GM12873 (cell line): Measurements from ENCODE around the gene AKR1B1.

Experiments used
- CTCF ChIP-seq: IDR thresholded peaks from 2 replicates; pipeline ENCODE4 v1.5.1; 2012; ENCODE audit warnings: low read depth, mild to moderate bottlenecking, moderate library complexity, low read length, control low read depth; ENCODE audit not compliant: insufficient read depth; ENCODE audit errors: missing control alignments

The AKR1B1 gene

GRCh38 chr7:134469622-134470021, 10.7 kb upstream of the AKR1B1 start:
- TF ChIP-seq CTCF, result no peak

GRCh38 chr7:134468475-134468874, 9.6 kb upstream of the AKR1B1 start:
- no peak for TF ChIP-seq CTCF

GRCh38 chr7:134468054-134468453, 9.2 kb upstream of the AKR1B1 start:
- TF ChIP-seq CTCF, result no peak

GRCh38 chr7:134465491-134465890, 6.6 kb upstream of the AKR1B1 start:
- TF ChIP-seq CTCF, result no peak

- TF ChIP-seq CTCF, result no peak
Observed at GRCh38 chr7:134464496-134464895, 5.6 kb upstream of the AKR1B1 start.

- TF ChIP-seq CTCF, result no peak
Observed at GRCh38 chr7:134463751-134464150, 4.9 kb upstream of the AKR1B1 start.

GRCh38 chr7:134462337-134462925, 3.5 kb upstream of the AKR1B1 start:
- no peak for TF ChIP-seq CTCF
